ENCODE data around the gene TMEM63B. TPM values are rescaled to one million over a fixed set of nuclear protein-coding genes. Genes with fewer than 3 reads are reported as not detected.

Gene TMEM63B
- total RNA-seq, 2 experiments from 2014 or later: 14.5 to 15.3 TPM

DNA sequence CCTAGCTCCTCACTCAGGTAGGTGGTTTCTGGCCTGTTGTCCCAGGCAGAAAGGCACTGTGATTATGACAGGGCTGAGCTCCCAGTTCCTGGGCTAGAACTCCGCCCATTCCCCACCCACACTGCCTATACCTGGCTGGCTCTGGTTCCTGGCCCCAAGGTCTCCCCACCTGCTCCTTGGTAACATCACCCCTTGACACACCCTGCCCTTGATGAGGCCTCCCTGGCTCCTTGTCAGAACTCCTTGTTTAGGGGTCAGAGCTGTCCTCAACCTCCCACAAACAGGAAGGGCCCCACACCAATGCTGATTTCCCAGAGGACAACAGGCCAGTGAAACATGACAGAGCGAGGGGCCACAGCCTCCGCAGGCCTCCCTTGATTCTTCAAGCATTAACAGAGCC is 73.8 kb downstream of the TMEM63B start:
- Mint-ChIP-seq H3K4me3 (no peak overlapping the region), H3K27me3 (peaks cover 8% of the 10 kb centered on the region), H3K9me3 (no peaks in the 10 kb centered on the region), H3K27ac (no peak overlapping the region), H3K4me1 (no peaks in the 10 kb centered on the region), H3K36me3 (ENCODE audit: low read depth) (no peaks in the 10 kb centered on the region)
- POLR2A ChIA-PET: no interaction called here
- DNase-seq: no peak
- CTCF ChIA-PET: interaction anchor here (1.7 kb wide), 1 partner anchor 10 kb away, joined by 3 read pairs; no protein-coding TSS in a partner anchor

- H3K9me3 Mint-ChIP-seq: no peaks in the 10 kb centered on the region
- H3K27me3 Mint-ChIP-seq: peaks cover 8% of the 10 kb centered on the region
- ChIA-PET CTCF (interaction anchor here (1.7 kb wide), 1 partner anchor 9 kb away, joined by 3 read pairs; no protein-coding TSS in a partner anchor), POLR2A (no interaction called here)
- H3K4me1 Mint-ChIP-seq: no peaks in the 10 kb centered on the region
- H3K4me3 Mint-ChIP-seq: no peak overlapping the region
- no peaks in the 10 kb centered on the region for H3K36me3 Mint-ChIP-seq (ENCODE audit: low read depth)
- DNase-seq: no peak
- no peak overlapping the region for H3K27ac Mint-ChIP-seq
Observed at GRCh38 chr6:44201638-44202303, 74.4 kb downstream of the TMEM63B start.

- Mint-ChIP-seq H3K9me3 (no peaks in the 10 kb centered on the region), H3K27me3 (peaks cover 8% of the 10 kb centered on the region), H3K27ac (no peak overlapping the region), H3K4me1 (no peaks in the 10 kb centered on the region), H3K4me3 (no peak overlapping the region), H3K36me3 (ENCODE audit: low read depth) (no peaks in the 10 kb centered on the region)
- POLR2A ChIA-PET: no interaction called here
- DNase-seq: no peak
- CTCF ChIA-PET: interaction anchor here (0.7 to 1.7 kb wide), 2 partner anchors 8 to 9 kb away, joined by 3 read pairs; no protein-coding TSS in a partner anchor
Observed at GRCh38 chr6:44202332-44202971, 75.1 kb downstream of the TMEM63B start.

DNA sequence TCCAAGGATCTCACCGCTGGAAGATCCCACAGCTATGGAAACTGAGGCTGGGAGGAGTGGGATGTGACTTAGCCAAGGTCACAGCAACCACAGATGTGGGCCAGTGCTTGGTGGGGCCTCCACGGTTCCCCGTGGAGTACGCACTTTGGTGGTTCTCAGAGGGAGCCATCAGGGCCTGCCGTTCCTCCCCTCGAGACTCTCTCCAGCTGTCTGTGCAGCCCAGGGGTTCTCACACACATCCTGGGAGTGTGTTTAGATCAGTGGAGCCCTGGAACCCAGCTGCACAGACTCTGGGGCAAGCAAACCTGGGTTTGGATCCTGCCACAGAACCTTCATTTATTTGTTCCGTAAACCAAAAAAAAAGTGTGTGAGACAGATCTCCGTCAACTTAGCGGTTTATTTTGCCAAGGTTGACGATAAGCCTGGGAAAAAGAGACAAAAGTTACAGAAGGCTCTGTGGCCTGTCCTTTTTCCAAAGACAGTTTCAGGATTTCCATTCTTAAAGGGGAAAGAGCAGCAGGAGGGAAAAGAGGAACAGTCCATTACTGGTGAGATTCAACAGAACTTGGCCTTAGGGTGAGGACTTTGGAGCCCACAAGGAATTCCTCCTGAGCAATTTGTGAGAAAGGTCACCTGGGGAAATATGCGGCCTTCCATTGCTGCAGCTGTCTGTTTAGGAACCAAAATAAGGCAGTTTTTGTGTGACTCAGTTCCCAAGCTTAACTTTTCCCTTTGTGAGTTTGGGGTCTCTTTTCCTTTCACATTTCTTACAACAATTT is 75.8 kb downstream of the TMEM63B start:
- no peak for DNase-seq
- H3K4me1 Mint-ChIP-seq: no peaks in the 10 kb centered on the region
- no peaks in the 10 kb centered on the region for H3K36me3 Mint-ChIP-seq (ENCODE audit: low read depth)
- ChIA-PET CTCF (interaction anchor here (0.7 to 1.6 kb wide), 3 partner anchors 9 to 107 kb away, joined by 3 to 6 read pairs (median 3); no protein-coding TSS in a partner anchor), POLR2A (no interaction called here)
- H3K27me3 Mint-ChIP-seq: peaks cover 8% of the 10 kb centered on the region
- no peaks in the 10 kb centered on the region for H3K9me3 Mint-ChIP-seq
- H3K4me3 Mint-ChIP-seq: no peak overlapping the region
- peak overlapping the region; percentile 46 for H3K27ac Mint-ChIP-seq

GRCh38 chr6:44203955-44204354 is 76.6 kb downstream of the TMEM63B start:
- H3K9me3 Mint-ChIP-seq: no peaks in the 10 kb centered on the region
- DNase-seq: no peak
- no peaks in the 10 kb centered on the region for H3K4me1 Mint-ChIP-seq
- H3K4me3 Mint-ChIP-seq: no peak overlapping the region
- CTCF ChIA-PET: interaction anchor here (0.9 to 1.6 kb wide), 3 partner anchors 9 to 107 kb away, joined by 3 to 6 read pairs (median 3); no protein-coding TSS in a partner anchor
- no peak overlapping the region for H3K27ac Mint-ChIP-seq
- POLR2A ChIA-PET: no interaction called here
- no peaks in the 10 kb centered on the region for H3K36me3 Mint-ChIP-seq (ENCODE audit: low read depth)
- H3K27me3 Mint-ChIP-seq: peaks cover 14% of the 10 kb centered on the region

Other genes starting within 250 kb of the TMEM63B start
- 10 to 100 TPM; 37.6 to 47.2 TPM for gene MRPL14, start 102 bp upstream of the TMEM63B start, total RNA-seq
- 1 to 10 TPM; 2.5 to 3.0 TPM for gene CAPN11, start 31.3 kb downstream of the TMEM63B start, total RNA-seq
- gene MYMX, start 89.4 kb downstream of the TMEM63B start, total RNA-seq: not detected
- gene SLC29A1, start 96.0 kb downstream of the TMEM63B start, total RNA-seq: 10 to 100 TPM; 38.5 to 46.9 TPM
- 100 to 1,000 TPM; 522 to 571 TPM for gene HSP90AB1, start 119.5 kb downstream of the TMEM63B start, total RNA-seq
- 10 to 100 TPM; 29.5 to 30.1 TPM for gene SLC35B2, start 130.0 kb downstream of the TMEM63B start, total RNA-seq
- 10 to 100 TPM; 14.7 to 15.3 TPM for gene NFKBIE, start 138.0 kb downstream of the TMEM63B start, total RNA-seq
- not detected for gene TMEM151B, start 142.9 kb downstream of the TMEM63B start, total RNA-seq
- 10 to 100 TPM; 16.8 to 19.6 TPM for gene AARS2, start 185.8 kb downstream of the TMEM63B start, total RNA-seq
- not detected for gene SPATS1, start 215.1 kb downstream of the TMEM63B start, total RNA-seq

Data from activated CD4-positive, alpha-beta T cell treated with anti-CD3 and anti-CD28 coated beads, Interleukin-2, amount 10 ng/mL, durations not matched to agents 7 days and 5 days (primary cell).